GM18519 (cell line): ENCODE measurements around the gene FAM76A.
"Not testable (repeated sequence)": the region's sequence is repeated elsewhere in the genome, so short reads cannot be mapped to it uniquely, and the experiment has no call there.

Source experiments
- ATAC-seq: cut with Tn5 transposase; IDR thresholded peaks from one replicate; pipeline ENCODE4 v1.9.1; 2021; ENCODE audit warnings: mild to moderate bottlenecking, moderate library complexity; ENCODE audit not compliant: unreplicated experiment, low FRiP score

Gene FAM76A

DNA sequence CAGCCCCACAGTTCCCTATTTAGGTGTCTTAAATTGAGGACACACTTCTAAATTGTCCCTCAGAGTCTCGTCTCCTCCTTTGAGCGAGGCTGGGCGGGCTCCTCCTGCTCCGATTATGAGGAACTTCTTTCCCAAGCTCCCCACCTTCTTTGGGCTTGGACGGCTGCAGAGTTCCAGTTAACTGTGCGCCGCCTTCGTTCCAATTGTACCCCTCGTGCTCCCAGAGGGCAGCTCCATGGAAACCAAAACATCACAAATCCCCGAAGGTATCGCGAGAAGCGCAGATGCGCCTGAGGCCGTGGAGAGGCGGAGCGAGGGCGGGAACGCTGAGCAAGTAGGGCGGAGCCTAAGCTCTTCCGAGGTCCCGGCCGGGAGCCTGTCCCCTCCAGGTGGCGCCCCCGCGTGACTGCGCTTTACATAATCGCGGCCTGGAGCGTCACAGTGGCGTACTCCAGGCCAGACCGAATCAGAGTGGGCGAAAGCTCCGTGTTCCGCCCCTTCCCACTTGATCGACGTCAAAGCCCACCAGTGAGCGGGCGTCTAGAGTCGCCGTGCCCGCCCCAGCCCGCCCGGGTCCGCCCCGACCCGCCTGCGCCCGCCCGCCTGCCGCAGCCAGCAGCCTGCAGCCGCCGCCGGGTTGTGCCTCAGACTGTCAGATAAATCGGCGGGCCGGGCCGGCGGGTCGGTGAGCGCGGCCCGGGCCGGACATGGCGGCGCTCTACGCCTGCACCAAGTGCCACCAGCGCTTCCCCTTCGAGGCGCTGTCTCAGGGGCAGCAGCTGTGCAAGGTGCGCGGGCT, at the start of gene FAM76A:
FAM76A (plus strand) TSS at position 588 of the 799 bp plus-strand sequence; CDS start at position 708, 120 bp downstream.
- ATAC-seq, result peak; percentile 92

DNA sequence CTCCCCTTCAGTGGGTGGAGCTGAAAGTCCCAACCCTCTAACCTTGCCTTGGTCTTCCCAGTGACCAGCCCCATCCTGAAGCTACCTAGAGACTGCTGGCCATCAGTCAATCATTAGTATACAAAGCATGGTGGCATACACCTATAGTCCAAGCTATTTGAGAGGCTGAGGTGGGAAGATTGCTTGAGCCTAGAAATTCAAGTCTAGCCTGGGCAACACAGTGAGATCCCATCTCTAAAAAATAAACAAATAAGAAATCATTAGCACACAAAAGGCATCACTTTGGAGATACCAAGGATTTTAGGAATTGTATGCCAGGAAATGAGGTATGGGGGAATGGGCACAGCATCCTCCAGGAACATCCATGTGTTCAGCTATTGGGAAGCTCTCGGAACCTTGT, 49.4 kb upstream of the FAM76A start:
- no peak for ATAC-seq

DNA sequence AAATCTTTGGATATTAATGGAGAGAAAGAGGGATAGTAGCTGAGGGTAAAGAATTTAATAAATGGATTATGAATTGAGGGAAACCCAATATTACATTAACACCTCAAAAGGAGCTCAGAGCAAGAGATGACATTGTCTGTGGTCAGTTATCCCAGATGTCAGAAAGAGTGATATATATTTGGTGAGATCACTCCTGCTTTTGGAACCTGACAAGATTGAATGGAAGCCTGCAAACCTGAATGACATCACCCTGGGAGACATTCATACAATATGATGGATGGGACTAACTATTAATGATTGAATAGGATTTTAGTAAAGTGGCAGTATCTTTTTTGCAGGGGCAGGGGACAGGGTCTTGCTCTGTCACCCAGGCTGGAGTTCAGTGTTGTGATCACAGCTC, 47.0 kb upstream of the FAM76A start:
- no peak for ATAC-seq

DNA sequence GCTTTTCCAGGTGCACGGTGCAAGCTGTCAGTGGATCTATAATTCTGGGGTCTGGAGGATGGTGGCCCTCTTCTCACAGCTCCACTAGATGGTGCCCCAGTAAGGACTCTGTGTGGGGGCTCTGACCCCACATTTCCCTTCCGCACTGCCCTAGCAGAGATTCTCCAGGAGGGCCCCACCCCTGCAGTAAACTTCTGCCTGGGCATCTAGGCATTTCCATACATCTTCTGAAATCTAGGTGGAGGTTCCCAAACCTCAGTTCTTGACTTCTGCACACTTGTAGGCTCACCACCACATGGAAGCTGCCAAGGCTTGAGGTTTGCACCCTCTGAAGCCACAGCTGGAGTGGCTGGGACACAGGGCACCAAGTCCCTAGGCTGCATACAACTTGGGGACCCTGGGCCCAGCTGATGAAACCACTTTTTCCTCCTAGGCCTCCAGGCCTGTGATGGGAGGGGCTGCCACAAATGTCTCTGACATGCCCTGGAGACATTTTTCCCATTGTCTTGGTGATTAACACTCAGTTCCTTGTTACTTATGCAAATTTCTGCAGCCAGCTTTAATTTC, 45.5 kb upstream of the FAM76A start:
- ATAC-seq, result not testable (repeated sequence)

DNA sequence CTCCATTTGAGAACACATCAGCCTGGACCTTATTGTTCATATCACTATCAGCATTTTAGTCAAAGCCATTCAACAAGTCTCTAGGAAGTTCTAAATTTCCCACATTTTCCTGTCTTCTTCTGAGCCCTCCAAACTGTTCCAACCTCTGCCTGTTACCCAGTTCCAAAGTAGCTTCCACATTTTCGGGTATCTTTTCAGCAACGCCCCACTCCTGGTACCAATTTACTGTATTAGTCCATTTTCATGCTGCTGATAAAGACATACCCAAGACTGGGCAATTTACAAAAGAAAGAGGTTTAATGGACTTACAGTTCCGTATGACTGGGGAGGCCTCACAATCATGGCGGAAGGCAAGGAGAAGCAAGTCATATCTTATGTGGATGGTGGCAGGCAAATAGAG, 44.2 kb upstream of the FAM76A start:
- not testable (repeated sequence) for ATAC-seq

DNA sequence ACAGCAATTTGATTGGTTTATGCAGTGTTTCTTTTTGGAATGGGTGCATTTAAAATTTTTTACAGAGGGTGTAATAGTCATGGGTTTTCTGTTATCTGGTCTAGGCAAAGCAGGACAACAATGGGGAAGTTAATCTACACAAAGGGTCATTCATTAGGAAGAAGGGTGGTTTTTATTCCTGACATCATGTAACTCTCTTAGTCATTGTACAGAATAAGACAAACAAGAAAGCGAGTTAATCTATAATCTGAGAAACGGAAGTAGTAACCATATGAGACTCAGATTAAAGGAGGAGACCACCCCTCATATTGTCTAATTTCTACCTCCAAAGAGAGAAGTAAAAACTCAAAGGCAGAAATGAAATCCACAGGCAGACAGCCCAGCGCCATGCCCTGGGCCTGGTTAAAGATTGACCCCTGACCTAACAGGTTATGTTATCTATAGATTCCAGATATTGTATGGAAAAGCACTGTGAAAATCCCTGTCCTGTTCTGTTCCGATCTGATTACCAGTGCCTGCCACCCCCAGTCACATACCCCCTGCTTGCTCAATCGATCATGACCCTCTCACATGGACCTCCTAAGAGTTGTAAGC, 43.3 kb upstream of the FAM76A start:
- no peak for ATAC-seq

DNA sequence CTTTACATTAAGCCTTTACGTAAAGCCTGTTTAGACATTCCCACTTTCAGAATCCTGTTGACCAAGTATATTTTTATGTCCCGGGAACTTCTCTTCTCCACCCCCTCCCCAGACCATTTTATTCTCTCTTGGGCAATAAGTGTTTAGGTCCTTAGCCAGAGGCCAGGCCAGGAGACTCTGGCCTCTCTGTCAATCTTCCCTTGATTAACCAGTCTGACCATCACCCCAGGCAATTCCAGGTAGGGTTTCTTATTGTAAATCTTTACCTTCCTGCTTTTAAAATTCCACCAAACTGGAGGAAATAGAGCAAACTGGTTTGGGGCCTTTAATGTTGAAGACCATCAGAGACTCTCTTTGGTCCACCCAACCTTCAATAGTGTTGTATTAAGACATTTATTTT, 41.6 kb upstream of the FAM76A start:
- ATAC-seq, result no peak

DNA sequence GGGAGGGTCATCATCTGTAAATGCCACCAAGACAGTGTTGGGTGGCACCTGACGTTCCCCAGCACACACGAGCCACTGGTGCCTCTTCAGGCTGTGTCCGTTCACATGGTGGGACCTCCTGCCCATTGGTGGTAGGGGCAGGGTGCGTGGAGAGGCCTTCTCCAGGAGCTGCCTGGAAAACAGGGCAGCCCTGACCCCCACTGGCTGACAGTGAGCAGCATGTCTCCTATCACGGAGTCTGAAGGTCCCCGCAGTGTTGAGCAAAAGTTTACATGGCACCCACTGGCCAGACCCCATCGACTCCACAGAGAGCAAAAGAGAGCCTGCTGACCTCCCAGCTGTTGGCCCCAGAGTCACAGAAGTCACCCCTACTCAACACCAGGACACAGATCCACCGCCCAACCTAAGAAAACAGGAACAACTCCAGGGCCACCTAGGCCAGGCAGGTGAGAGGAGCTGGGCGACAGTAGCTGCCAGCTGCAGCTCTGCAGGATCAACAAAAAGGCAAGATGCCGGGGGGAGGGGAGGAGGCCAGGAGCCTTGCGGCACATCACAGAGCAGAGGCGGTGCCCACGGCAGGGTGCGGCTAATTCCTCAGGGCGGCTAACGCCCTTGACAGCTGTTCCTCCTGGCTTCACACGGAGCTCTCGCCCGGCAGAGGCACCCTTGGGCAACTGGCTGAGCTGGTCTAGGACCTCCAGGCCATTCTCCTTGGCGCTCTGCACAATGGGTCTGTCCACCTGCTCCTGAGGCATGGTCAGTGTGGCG, 39.4 kb upstream of the FAM76A start:
- no peak for ATAC-seq

DNA sequence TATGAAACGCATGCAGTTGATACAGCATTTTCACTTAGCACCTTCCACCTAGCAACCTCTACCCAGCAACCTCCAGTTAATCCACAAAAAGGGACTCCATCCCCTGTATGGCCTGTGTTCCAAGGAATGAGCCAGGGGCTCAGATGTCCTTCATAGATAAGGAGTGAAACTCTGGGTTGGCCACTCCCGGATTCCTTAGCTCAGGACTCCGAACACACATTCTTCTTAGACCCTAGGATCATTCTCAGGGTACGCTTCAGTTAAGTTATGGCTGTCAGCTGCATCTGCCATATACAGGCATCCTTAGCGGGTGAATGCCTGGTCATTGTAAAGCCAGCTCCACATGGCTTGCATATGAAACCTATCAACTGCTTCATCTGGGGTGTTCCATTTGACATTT, 37.9 kb upstream of the FAM76A start:
- no peak for ATAC-seq

DNA sequence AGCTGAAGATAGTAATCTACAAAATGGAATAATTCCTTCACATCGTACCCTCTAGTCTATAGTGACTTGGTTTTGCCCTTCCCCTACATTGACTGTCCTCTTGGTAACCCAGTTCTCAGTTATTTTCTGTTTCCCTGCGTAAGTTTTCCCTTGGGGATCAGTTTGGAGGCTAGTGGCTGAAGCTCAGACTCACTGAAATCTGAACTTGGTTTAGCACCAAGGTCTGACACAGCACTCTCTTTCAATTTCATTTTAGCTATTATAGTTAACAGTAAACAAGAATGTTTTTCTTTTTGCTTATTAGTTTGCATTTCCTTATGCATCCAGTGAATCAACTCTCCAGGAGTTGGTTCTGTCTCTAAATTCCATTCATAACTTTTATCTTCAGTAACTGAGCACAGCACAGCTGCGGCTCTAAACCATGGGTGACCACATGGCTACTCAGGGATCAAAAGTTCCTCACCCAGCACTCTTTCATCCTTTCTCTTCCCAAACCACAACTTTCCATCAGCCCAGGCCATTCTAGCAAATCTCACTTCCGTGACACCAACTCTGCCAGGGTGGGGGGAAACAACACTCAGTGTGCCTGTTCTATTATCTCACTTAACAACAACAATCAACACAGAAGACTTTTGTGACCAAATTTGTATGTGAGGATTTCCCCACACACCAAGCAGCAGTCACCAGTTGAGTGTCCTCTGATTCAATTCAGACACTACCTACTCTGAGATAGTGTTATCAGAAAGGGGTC, 36.2 kb upstream of the FAM76A start:
- ATAC-seq, result no peak

DNA sequence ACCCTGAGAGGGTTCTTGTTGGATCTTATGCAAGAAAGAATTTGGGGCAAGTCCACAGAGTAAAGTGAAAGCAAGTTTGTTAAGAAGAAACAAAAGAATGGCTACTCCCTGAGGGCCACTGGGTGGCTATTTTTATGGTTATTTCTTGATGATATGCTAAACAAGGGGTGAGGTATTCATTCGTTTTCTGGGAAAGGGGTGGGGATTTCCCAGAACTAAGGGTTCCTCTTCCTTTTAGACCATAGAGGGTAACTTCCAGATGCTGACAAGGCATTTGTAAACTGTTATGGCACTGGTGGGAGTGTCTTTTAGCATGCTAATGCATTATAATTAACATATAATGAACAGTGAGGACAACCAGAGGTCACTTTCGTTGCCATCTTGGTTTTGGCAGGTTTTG, 35.6 kb upstream of the FAM76A start:
- ATAC-seq, result no peak

DNA sequence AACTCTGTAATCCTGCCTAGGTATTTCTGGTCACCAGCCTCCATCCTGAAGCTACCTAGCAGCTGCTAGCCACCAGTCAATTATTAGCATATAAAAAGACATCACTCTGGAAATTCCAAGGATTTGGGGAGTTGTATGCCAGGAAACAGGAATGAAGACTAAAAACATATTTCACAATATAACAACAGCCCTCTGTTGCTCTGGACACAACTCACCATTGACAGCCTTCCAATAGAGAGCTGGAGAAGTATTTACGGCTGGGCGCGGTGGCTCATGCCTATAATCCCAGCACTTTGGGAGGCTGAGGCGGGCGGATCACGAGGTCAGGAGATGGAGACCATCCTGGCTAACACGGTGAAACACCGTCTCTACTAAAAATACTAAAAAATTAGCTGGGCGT, 28.9 kb upstream of the FAM76A start:
- not testable (repeated sequence) for ATAC-seq

DNA sequence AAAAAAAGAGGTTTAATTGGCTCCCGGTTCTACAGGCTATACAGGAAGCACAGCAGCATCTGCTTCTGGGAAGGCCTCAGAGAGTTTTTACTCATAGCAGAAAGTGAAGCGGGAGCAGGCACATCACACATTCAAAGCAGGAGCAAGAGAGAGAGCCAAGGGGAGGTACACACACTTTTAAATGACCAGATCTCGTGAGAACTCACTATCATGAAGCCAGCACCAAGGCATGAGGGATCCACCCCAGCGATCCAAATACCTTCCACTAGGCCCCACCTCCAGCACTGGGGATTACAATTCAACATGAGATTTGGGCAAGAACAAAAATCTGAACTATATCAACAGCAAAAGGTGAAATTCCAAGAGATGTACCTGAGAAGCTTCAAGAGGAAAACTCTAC, 20.8 kb upstream of the FAM76A start:
- no peak for ATAC-seq

DNA sequence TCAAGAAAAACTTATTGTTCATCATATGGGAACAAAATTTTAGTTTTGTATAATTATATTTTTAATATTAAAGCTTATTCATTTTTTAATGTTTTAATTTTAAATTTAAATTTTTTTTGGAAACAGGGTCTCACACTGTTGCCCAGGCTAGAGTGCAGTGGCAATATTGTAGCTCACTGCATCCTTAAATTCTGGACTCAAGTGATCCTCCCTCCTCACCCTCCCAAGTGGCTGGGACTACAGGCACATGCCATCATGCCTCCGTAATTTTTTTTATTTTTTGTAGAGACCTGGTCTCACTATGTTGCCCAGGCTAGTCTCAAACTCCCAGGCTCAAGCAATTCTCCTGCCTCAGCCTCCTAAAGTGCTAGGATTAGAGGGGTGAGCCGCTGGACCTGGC, 20.2 kb upstream of the FAM76A start:
- ATAC-seq, result no peak

DNA sequence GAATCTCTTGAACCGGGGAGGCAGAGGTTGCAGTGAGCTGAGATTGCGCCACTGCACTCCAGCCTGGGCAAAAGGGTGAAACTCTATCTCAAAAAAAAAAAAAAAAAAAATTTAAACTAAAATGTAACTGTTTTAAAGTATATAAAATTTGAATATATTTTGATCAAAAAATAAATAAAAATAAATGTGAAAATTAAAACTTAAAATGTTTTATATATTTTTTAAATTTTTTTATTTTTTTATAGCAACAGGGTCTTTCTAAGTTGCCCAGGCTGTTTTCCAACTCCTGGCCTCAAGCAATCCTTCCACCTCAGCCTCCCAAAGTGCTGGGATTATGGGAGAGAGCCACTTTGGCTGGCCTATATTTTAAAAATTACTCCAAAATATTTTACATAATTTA, 15.2 kb upstream of the FAM76A start:
- ATAC-seq, result no peak

DNA sequence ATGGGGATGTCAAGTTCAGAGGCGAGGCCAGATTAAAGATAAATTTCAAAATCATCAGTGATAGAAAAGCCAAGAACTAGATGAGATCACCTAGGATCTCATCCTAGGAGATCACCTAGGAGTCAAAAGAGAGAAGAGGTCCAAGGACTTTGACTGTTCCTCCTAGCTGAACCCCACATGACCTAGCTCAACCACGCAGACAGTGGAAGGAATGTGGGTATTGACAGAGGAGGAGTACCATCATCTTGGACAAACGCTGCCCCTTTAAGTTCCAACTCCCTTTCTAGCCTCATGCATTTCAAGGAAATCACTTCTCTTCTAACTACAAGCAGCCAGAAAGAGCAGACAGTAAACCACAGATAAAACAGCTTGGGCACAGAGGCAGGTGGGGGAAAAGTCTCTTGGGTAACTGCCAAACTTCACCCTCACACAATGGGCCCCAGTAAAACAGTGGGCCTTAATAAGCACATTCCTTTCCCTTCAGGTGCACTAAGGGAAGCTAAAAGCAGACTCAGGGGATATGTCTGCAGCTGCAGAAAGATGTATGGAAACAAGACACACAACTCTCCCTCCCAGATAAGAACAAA, 12.5 kb upstream of the FAM76A start:
- ATAC-seq, result no peak

DNA sequence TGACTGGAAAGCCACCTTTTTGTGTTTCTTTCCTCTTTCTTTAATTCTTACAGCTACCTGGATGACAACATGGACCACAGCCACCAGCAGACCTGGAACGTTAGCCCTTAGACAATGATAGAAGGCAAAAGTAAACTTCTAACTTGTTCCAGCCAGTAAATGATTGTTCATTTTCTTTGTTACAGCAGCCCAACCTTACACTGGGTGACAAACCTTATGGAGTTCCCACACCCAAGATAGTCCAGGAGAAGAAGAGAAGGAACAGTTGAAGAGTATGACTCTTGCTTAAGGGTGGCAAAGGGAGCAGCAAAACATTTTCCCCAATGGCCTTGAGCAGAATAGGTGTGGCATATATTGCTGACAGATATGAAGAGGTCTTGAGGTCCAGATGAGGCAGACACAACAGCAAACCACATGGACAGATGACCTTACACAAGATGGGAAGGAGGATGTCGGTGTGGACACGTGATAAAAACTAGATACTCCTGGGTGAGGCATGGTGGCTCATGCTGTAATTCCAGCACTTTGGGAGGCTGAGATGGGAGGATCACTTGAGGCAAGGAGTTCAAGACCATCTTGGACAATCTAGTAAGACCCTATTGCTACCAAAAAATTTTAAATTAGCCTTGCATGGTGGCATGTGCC, 11.8 kb upstream of the FAM76A start:
- ATAC-seq, result no peak

DNA sequence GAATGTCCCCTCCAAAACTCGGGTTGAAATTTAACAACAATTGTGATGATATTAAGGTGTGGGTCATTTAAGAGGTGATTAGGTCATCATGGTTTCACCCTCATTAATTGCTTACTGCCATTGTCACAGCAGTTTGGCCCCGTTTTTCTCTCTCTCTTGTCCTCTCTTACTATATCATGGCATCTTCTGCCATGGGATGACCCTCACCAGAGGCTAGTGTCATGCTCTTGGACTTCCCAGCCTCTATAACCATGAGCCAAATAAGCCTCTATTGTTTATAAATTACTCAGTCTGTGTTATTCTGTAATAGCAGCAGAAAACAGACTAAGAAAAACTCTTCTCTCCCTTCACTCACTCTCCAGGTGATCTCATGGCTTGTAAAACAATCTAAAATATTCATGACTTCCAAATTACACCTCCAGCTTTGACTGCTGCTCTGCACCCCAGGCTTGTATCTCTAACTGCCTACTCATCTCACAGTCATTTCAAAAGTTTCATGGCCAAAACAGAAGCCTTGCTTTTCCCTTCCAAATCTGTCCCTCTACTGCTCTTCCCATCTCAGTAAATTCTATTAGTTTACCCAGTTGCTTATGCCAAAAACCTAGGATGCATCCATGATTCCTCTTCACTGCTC, 9.4 kb upstream of the FAM76A start:
- no peak for ATAC-seq
